Small intestine (tissue), 7 donors: Measurements from ENCODE around the gene CLASP2. TPM values are rescaled to one million over a fixed set of nuclear protein-coding genes. Genes with fewer than 3 reads are reported as not detected.
"Not testable (repeated sequence)": the region's sequence is repeated elsewhere in the genome, so short reads cannot be mapped to it uniquely, and the experiment has no call there.

Experiments used
- DNase-seq, 2 donors: peaks; one replicate each; pipeline versions ENCODE4 v3.0.0 to v3.0.0-alpha.2; 2013
- FAIRE-seq: peaks from 2 replicates; lab custom pipeline; 2012; peaks lifted over from hg19 to GRCh38; lab: Jason Lieb, UNC
- H3K27ac ChIP-seq, 3 donors: one replicate each; pipeline ENCODE4 v1.5.1; 2013; ENCODE audit warnings: low read length in 2 of 3, mild to moderate bottlenecking in 2 of 3, control low read depth in 1 of 3, inconsistent platforms in 1 of 3, low read depth in 1 of 3, moderate library complexity in 1 of 3
- H3K27me3 ChIP-seq, 3 donors: one replicate each; pipeline ENCODE4 v1.6.1; 2013; ENCODE audit warnings: low read length in 3 of 3, inconsistent platforms in 1 of 3; ENCODE audit not compliant: control insufficient read depth in 3 of 3, insufficient read depth in 3 of 3
- H3K36me3 ChIP-seq, 3 donors: one replicate each; pipeline ENCODE4 v1.6.1; 2013; ENCODE audit warnings: low read length in 3 of 3, inconsistent platforms in 1 of 3, low read depth in 1 of 3, mild to moderate bottlenecking in 1 of 3, moderate library complexity in 1 of 3; ENCODE audit not compliant: control insufficient read depth in 3 of 3, insufficient read depth in 2 of 3
- H3K4me1 ChIP-seq, 3 donors: one replicate each; pipeline ENCODE4 v1.6.1; 2013; ENCODE audit warnings: low read length in 2 of 3, inconsistent platforms in 1 of 3, low read depth in 1 of 3, mild to moderate bottlenecking in 1 of 3, moderate library complexity in 1 of 3; ENCODE audit not compliant: control insufficient read depth in 3 of 3, insufficient read depth in 2 of 3
- H3K4me3 ChIP-seq, 3 donors: one replicate each; pipeline ENCODE4 v1.5.1; 2013; ENCODE audit warnings: low read length in 3 of 3, control low read depth in 1 of 3, inconsistent platforms in 1 of 3, low read depth in 1 of 3, mild to moderate bottlenecking in 1 of 3, moderate library complexity in 1 of 3
- H3K9me3 ChIP-seq, 2 donors: one replicate each; pipeline ENCODE4 v1.6.1; 2013; ENCODE audit warnings: low read depth in 1 of 2, low read length in 1 of 2; ENCODE audit not compliant: control insufficient read depth in 2 of 2, insufficient read depth in 1 of 2
- WGBS, 3 donors: extraction: QIAGEN DNeasy Blood & Tissue Kit; methylation state at CpG; one replicate each; pipeline ENCODE4 v1.1.7; 2013; 5-methylcytosine and 5-hydroxymethylcytosine counted together
- polyA plus RNA-seq, 4 donors: library from polyadenylated mRNA; stranded (reverse) in 3 of 4; unstranded in 1 of 4; fragments of 200-250 nt in 3 of 4; fragments of 120-200 nt in 1 of 4; gene quantifications; one replicate each; pipeline versions ENCODE4 v1.2.1 to v1.2.3, GENCODE V29; 2013
- donor health status: healthy with polysubstance abuse.
- donor health status: control.
- donor health status: control.
- donor health status: Bipolar disorder and iron deficiency.
- donor health status: healthy.

The CLASP2 gene
- polyA plus RNA-seq, 4 donors: 5.4 to 30.8 (median 10.6) TPM

DNA sequence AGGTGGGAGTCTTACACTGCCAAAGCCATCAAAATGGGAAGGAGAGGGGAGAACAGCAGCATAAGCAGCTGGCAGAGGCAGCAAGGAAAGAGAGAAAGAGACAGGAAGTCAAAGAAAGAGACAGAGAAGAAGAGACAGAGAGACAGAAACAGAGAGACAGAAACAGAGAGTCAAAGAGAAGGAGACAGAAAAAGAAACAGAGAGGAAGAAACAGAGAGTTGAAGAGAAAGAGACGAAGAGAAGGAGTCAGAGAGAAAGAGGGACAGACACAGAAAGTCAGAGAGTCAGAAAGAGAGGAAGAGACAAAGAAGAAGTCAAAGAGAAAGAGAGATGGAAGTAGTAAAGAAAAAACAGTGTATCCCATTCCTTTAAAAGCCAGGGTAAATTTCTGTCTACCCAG is 266.1 kb downstream of the CLASP2 start:
- not testable (repeated sequence) for DNase-seq, H3K4me1 ChIP-seq, H3K4me3 ChIP-seq, H3K36me3 ChIP-seq, H3K27me3 ChIP-seq, H3K27ac ChIP-seq, H3K9me3 ChIP-seq, FAIRE-seq
- 86 to 93% (median 87%) methylated on average over 1 of the region's 1 CpG for WGBS, 3 donors

DNA sequence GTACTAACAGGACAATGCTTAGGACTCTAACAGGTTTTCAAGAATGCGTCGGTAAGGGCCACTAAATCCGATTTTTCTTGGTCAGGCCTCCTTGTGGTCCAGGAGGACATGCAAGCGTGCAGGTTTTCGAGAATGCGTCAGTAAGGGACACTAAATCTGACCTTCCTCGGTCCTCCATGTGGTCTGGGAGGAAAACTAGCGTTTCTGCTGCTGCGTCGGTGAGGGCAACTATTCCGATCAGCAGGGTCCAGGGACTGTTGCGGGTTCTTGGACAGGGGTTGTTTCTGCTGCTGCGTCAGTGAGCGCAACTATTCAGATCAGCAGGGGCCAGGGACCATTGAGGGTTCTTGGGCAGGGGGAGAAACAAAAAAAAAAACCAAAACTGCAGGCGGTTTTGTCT is 270.1 kb downstream of the CLASP2 start:
- DNase-seq (no peak), FAIRE-seq (no peak)
- H3K9me3 ChIP-seq: no peaks in the 10 kb centered on the region
- WGBS, 3 donors: 95 to 96% (median 95%) methylated on average over 15 of the region's 15 CpGs
- H3K4me1 ChIP-seq: no peaks in the 10 kb centered on the region
- no peaks in the 10 kb centered on the region for H3K36me3 ChIP-seq
- H3K27ac ChIP-seq: no peak overlapping the region
- H3K4me3 ChIP-seq: no peak overlapping the region
- no peaks in the 10 kb centered on the region for H3K27me3 ChIP-seq

DNA sequence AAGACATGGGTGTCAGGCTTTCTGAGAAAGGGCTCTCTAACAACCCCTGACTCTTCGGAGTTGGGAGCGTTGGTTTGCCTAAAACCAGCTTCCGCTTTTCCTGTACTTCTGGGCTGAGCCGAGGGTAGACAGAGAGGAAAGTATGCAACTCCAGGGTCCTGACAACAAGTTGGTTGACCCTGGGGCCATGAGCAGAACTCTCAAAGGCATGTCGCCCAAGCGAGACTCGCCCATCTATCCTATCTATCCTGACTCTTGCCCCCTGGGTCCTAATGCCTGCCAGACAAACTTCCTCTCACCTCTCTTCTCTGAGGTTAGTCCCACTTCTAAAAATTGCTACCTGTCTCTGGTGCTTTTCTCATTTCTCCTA is 270.8 kb downstream of the CLASP2 start:
- DNase-seq, H3K9me3 ChIP-seq, H3K36me3 ChIP-seq, H3K4me3 ChIP-seq, H3K4me1 ChIP-seq, H3K27ac ChIP-seq, H3K27me3 ChIP-seq, FAIRE-seq: not testable (repeated sequence)
- WGBS, 3 donors: 86 to 95% (median 90%) methylated on average over 7 of the region's 7 CpGs

Other genes starting within 250 kb of the CLASP2 start
- 100 to 1,000 TPM in 1 of 4 donors, 10 to 100 TPM in 3; 40.6 to 125 (median 64.9) TPM for gene PDCD6IP, start 80.4 kb upstream of the CLASP2 start, polyA plus RNA-seq